Measurements from ENCODE around the gene RNF19B.

GRCh38 chr1:32971156-32971555 lies 6.5 kb upstream of the RNF19B start:
- TF ChIP-seq CTCF (IDR thresholded peaks at IDR 0.05; ENCODE audit: insufficient read depth, low read length) (no peak), POLR2AphosphoS5 (IDR thresholded peaks at IDR 0.05; ENCODE audit: low read depth) (no peak), REST (IDR thresholded peaks at IDR 0.05; ENCODE audit: insufficient replicate concordance, low read depth) (no peak)

Measured in HL-60 (cell line).